Measurements from ENCODE around the gene SLC18A3. TPM values are rescaled to one million over a fixed set of nuclear protein-coding genes. Genes with fewer than 3 reads are reported as not detected.

Gene SLC18A3
- total RNA-seq, 1 experiment from 2014 or later = not detected

- no peaks in the 10 kb centered on the region for H3K36me3 Mint-ChIP-seq (ENCODE audit: insufficient read depth in 1 of 3, low read depth in 3 of 3)
- Histone ChIP-seq H4K91ac (ENCODE audit: insufficient read length, low read depth, low read length) (no peak overlapping the region), H3K9ac (ENCODE audit: extremely low read depth, insufficient read length, low read length) (no peak overlapping the region), H2AK5ac (ENCODE audit: insufficient read length, low read length) (no peak overlapping the region), H4K20me1 (ENCODE audit: control insufficient read depth, insufficient read depth, insufficient read length) (no peaks in the 10 kb centered on the region), H2BK5ac (ENCODE audit: insufficient read length, low read length) (no peak overlapping the region), H3K56ac (ENCODE audit: insufficient read length, low read depth, low read length) (no peak overlapping the region), H2AFZ (ENCODE audit: low read length) (no peak overlapping the region), H2BK12ac (ENCODE audit: insufficient read length, low read depth, low read length) (no peak overlapping the region), H3K18ac (ENCODE audit: insufficient read length, low read depth, low read length) (no peak overlapping the region), H3K14ac (ENCODE audit: insufficient read depth, low read length) (no peak overlapping the region), H2BK15ac (ENCODE audit: low read depth, low read length) (no peak overlapping the region), H3K4ac (ENCODE audit: low read depth, low read length) (no peak overlapping the region), H3K27ac (ENCODE audit: insufficient read length, low read depth, low read length) (no peak overlapping the region), H3K4me2 (ENCODE audit: insufficient read depth, insufficient read length, low read length) (no peak overlapping the region), H2BK20ac (ENCODE audit: low read depth, low read length, poor library complexity, severe bottlenecking) (no peak overlapping the region), H4K5ac (ENCODE audit: insufficient read length, low read depth, low read length) (no peak overlapping the region), H3K4me1 (ENCODE audit: insufficient read depth, low read length) (no peaks in the 10 kb centered on the region), H2BK120ac (ENCODE audit: low read depth, low read length, poor library complexity, severe bottlenecking) (no peak overlapping the region), H3K23me2 (ENCODE audit: insufficient read length, low read depth, low read length, poor library complexity, severe bottlenecking) (no peaks in the 10 kb centered on the region), H3K23ac (ENCODE audit: insufficient read length, low read depth, low read length) (no peak overlapping the region), H3K79me2 (ENCODE audit: insufficient read depth, low read length) (no peaks in the 10 kb centered on the region), H3K9me3 (ENCODE audit: control insufficient read depth, low read depth, low read length) (no peaks in the 10 kb centered on the region), H3K27me3 (ENCODE audit: insufficient read depth, low read length) (no peaks in the 10 kb centered on the region), H4K8ac (replicated peaks; ENCODE audit: insufficient read length, low read depth, low read length) (no peak overlapping the region), H3T11ph (ENCODE audit: low read length) (no peak overlapping the region), H3K79me1 (ENCODE audit: insufficient read depth, low read depth, low read length, poor library complexity, severe bottlenecking) (no peaks in the 10 kb centered on the region)
- peaks cover 13% of the 10 kb centered on the region in 2 experiments for H3K4me1 Mint-ChIP-seq
- WGBS (ENCODE audit: extremely low coverage, insufficient read length, low lambda C conversion rate) = no CpG with 5 or more reads among the region's 3 CpGs
- no peak for DNase-seq
- H3K27ac Mint-ChIP-seq = no peak overlapping the region
- TF ChIP-seq, protein P1, sequence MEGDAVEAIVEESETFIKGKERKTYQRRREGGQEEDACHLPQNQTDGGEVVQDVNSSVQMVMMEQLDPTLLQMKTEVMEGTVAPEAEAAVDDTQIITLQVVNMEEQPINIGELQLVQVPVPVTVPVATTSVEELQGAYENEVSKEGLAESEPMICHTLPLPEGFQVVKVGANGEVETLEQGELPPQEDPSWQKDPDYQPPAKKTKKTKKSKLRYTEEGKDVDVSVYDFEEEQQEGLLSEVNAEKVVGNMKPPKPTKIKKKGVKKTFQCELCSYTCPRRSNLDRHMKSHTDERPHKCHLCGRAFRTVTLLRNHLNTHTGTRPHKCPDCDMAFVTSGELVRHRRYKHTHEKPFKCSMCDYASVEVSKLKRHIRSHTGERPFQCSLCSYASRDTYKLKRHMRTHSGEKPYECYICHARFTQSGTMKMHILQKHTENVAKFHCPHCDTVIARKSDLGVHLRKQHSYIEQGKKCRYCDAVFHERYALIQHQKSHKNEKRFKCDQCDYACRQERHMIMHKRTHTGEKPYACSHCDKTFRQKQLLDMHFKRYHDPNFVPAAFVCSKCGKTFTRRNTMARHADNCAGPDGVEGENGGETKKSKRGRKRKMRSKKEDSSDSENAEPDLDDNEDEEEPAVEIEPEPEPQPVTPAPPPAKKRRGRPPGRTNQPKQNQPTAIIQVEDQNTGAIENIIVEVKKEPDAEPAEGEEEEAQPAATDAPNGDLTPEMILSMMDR (conservative IDR thresholded peaks at IDR 0.05) = no peak
- peak overlapping the region in 1 of 2 experiments; percentile 38; a peak in 2 of 5 replicates for H3K4me3 Mint-ChIP-seq
- H3K27me3 Mint-ChIP-seq (ENCODE audit: low read depth) = peaks cover 44% of the 10 kb centered on the region
- no peaks in the 10 kb centered on the region for H3K9me3 Mint-ChIP-seq
These were observed 13.3 kb upstream of the SLC18A3 start for GRCh38 chr10:49596836-49597235.

Measured in H9 (cell line).